Thyroid gland (tissue), 4 donors: ENCODE results near the gene CACHD1. TPM values are rescaled to one million over a fixed set of nuclear protein-coding genes. Genes with fewer than 3 reads are reported as not detected.
A peak's percentile ranks its signal among the peaks of the same experiment; 100 is the strongest.

Experiments
- DNase-seq, 2 donors: peaks; one replicate each; pipeline ENCODE4 v3.0.0-alpha.2; 2019
- H3K27ac ChIP-seq, 3 donors: fragments of 200-600 bp; sonication (generic); 1 replicate in 2 of 3; 2 replicates in 1 of 3; pipeline ENCODE4 v1.5.1; 2016 to 2019; ENCODE audit warnings: mild to moderate bottlenecking in 1 of 3, moderate library complexity in 1 of 3
- H3K27me3 ChIP-seq: fragments of 200-600 bp; sonication (generic); one replicate; pipeline ENCODE4 v1.5.1; 2019
- H3K36me3 ChIP-seq, 2 donors: fragments of 200-600 bp; sonication (generic); one replicate each; pipeline ENCODE4 v1.5.1; 2016 to 2019
- H3K4me1 ChIP-seq, 2 donors: fragments of 200-600 bp; sonication (generic); one replicate each; pipeline ENCODE4 v1.5.1; 2017 to 2019
- H3K4me3 ChIP-seq, 3 donors: fragments of 200-600 bp; sonication (generic); replicated peaks in 1 of 3; 1 replicate in 2 of 3; 2 replicates in 1 of 3; pipeline ENCODE4 v1.5.1; 2016; ENCODE audit warnings: mild to moderate bottlenecking in 1 of 3
- H3K9me3 ChIP-seq: fragments of 200-600 bp; sonication (generic); one replicate; pipeline ENCODE4 v1.5.1; 2017
- CTCF ChIP-seq, 6 experiments: fragments of 200-600 bp in 3 of 6; fragments of 450-650 bp in 3 of 6; sonication (generic) in 3 of 6; IDR thresholded peaks; one replicate each; pipeline ENCODE4 v1.5.1; 2016 to 2019; ENCODE audit warnings: antibody characterized with exemption in 6 of 6, mild to moderate bottlenecking in 2 of 6, inconsistent platforms in 1 of 6, moderate library complexity in 1 of 6
- POLR2A ChIP-seq, 2 donors: fragments of 450-650 bp; IDR thresholded peaks; one replicate each; pipeline ENCODE4 v1.6.1; 2017; ENCODE audit warnings: antibody characterized with exemption in 2 of 2, mild to moderate bottlenecking in 2 of 2, moderate library complexity in 1 of 2
- WGBS, 2 donors: methylation state at CpG; one replicate each; pipeline ENCODE4 v1.1.5; 2017; 5-methylcytosine and 5-hydroxymethylcytosine counted together
- intact Hi-C: fragments of 100-400 bp; cut with DNase I; formaldehyde crosslinking; loops from one replicate; pipeline ENCODE4 v1.15.1; 2023
- total RNA-seq, 4 donors: library from RNA; depleted of rRNA; stranded (reverse); fragments of >200 nt; gene quantifications; one replicate each; pipeline ENCODE4 v1.2.3, GENCODE V29; 2016

CACHD1 gene
- total RNA-seq, 4 donors from 2014 or later, result 12.9 to 25.1 (median 17.0) TPM

- Histone ChIP-seq H3K9me3 (no peaks in the 10 kb centered on the region), H3K4me1 (peaks cover 51 to 54% of the 10 kb centered on the region in 2 donors), H3K36me3 (no peaks in the 10 kb centered on the region), H3K4me3 (no peak overlapping the region), H3K27ac (no peak overlapping the region), H3K27me3 (no peaks in the 10 kb centered on the region)
- no peak for DNase-seq
- TF ChIP-seq CTCF (IDR thresholded peaks at IDR 0.05) (no peak), POLR2A (IDR thresholded peaks at IDR 0.05) (no peak)
- intact Hi-C loops, result no loop called here
- 94 to 97% methylated on average over 2 of the region's 2 CpGs for WGBS, 2 donors
Observed at GRCh38 chr1:64517640-64518039, 47.7 kb downstream of the CACHD1 start.

GRCh38 chr1:64518692-64519481 lies 49.0 kb downstream of the CACHD1 start:
- intact Hi-C loops, result no loop called here
- Histone ChIP-seq H3K9me3 (no peaks in the 10 kb centered on the region), H3K4me1 (peaks cover 39 to 44% of the 10 kb centered on the region in 2 donors), H3K36me3 (no peaks in the 10 kb centered on the region), H3K27me3 (no peaks in the 10 kb centered on the region), H3K4me3 (no peak overlapping the region), H3K27ac (peak overlapping the region in 1 of 3 donors; percentile 65)
- no peak for DNase-seq
- TF ChIP-seq POLR2A (IDR thresholded peaks at IDR 0.05), result no peak
- no peak for TF ChIP-seq CTCF (IDR thresholded peaks at IDR 0.05)
- 86 to 94% methylated on average over 1 of the region's 1 CpG for WGBS, 2 donors

GRCh38 chr1:64519901-64520300 lies 50.0 kb downstream of the CACHD1 start:
- Histone ChIP-seq H3K36me3 (no peaks in the 10 kb centered on the region), H3K9me3 (no peaks in the 10 kb centered on the region), H3K4me3 (no peak overlapping the region), H3K27me3 (no peaks in the 10 kb centered on the region), H3K4me1 (peaks cover 29 to 38% of the 10 kb centered on the region in 2 donors), H3K27ac (peak overlapping the region in 2 of 3 donors; percentile 4 to 65)
- 20 to 44% methylated on average over 3 of the region's 3 CpGs for WGBS, 2 donors
- no peak for TF ChIP-seq POLR2A (IDR thresholded peaks at IDR 0.05)
- no peak for TF ChIP-seq CTCF (IDR thresholded peaks at IDR 0.05)
- peak; percentile 81 to 83 for DNase-seq
- intact Hi-C loops, result no loop called here

GRCh38 chr1:64522740-64523139 lies 52.8 kb downstream of the CACHD1 start:
- Histone ChIP-seq H3K9me3 (no peaks in the 10 kb centered on the region), H3K27me3 (no peaks in the 10 kb centered on the region), H3K4me1 (peaks cover 31 to 42% of the 10 kb centered on the region in 2 donors), H3K27ac (no peak overlapping the region), H3K36me3 (no peaks in the 10 kb centered on the region), H3K4me3 (no peak overlapping the region)
- DNase-seq, result no peak
- intact Hi-C loops, result no loop called here
- TF ChIP-seq CTCF (IDR thresholded peaks at IDR 0.05) (no peak), POLR2A (IDR thresholded peaks at IDR 0.05) (no peak)
